Motor neuron (in vitro differentiated cells): ENCODE measurements around the gene FAM83C. TPM values are rescaled to one million over a fixed set of nuclear protein-coding genes. Genes with fewer than 3 reads are reported as not detected.
"Not testable (repeated sequence)": the region's sequence is repeated elsewhere in the genome, so short reads cannot be mapped to it uniquely, and the experiment has no call there.

Experiments
- ATAC-seq, 8 experiments: fragments of 200-7000 bp; cut with Tn5 transposase; replicated peaks in 6 of 8; 2 replicates each; pipeline ENCODE4 v1.8.0; 2021; ENCODE audit warnings: mild to moderate bottlenecking in 8 of 8, moderate library complexity in 8 of 8
- H3K27ac ChIP-seq, 2 donors: fragments of 250-450 bp; sonication (Bioruptor Pico); 2 replicates each; pipeline ENCODE4 v1.9.0; 2021; ENCODE audit warnings: antibody characterized with exemption in 2 of 2, mild to moderate bottlenecking in 2 of 2, moderate library complexity in 1 of 2
- H3K4me1 ChIP-seq, 2 donors: fragments of 250-450 bp; sonication (Bioruptor Pico); replicated peaks in 1 of 2; 2 replicates each; pipeline ENCODE4 v1.6.1; 2021; ENCODE audit warnings: antibody characterized with exemption in 2 of 2, mild to moderate bottlenecking in 2 of 2, moderate library complexity in 1 of 2
- H3K4me3 ChIP-seq, 5 donors: fragments of 250-450 bp; sonication (Bioruptor Pico); 2 replicates each; pipeline ENCODE4 v1.9.0; 2021; ENCODE audit warnings: antibody characterized with exemption in 5 of 5, mild to moderate bottlenecking in 5 of 5, moderate library complexity in 4 of 5
- WGBS, 10 experiments: fragments of 450-650 bp; shearing (Covaris generic); methylation state at CpG; one replicate each; pipeline ENCODE4 v1.0.0; 2022; 5-methylcytosine and 5-hydroxymethylcytosine counted together
- in situ Hi-C, 9 experiments: fragments of 400-800 bp; cut with MboI; loops; one replicate each; pipeline ENCODE4 v1.15.0; 2021; ENCODE audit warnings: low sequenced_read_pairs in 9 of 9, low pct_unique_long_range_greater_than_20kb in 2 of 9; ENCODE audit not compliant: unreplicated experiment in 9 of 9
- total RNA-seq, 8 experiments: library from RNA; unstranded; fragments of 300-600 nt; gene quantifications; 2 replicates each; pipeline versions ENCODE4 v1.2.3 to v1.2.4, GENCODE V29; 2022

Gene FAM83C
- total RNA-seq, 8 experiments from 2014 or later, result 0.15 to 0.43 (median 0.25) TPM; not detected in 3

GRCh38 chr20:35262321-35262720 is 29.9 kb downstream of the FAM83C start:
- peaks cover 17% of the 10 kb centered on the region in 2 donors for H3K4me1 ChIP-seq
- H3K27ac ChIP-seq, H3K4me3 ChIP-seq, ATAC-seq, in situ Hi-C loops: not testable (repeated sequence)
- WGBS, 10 experiments, result 0 to 100% (median 28%) methylated on average over 1 of the region's 10 CpGs; no CpG with 5 or more reads in 6 of the 10 experiments

GRCh38 chr20:35260426-35260825 is 31.8 kb downstream of the FAM83C start:
- Histone ChIP-seq H3K4me3 (no peak overlapping the region), H3K27ac (no peak overlapping the region), H3K4me1 (peaks cover 17% of the 10 kb centered on the region in 2 donors)
- ATAC-seq, result no peak
- 63 to 81% (median 80%) methylated on average over 2 to 6 of the region's 6 CpGs; no CpG with 5 or more reads in 7 of the 10 experiments for WGBS, 10 experiments
- in situ Hi-C loops, result no loop called here

- WGBS, 10 experiments, result 60 to 100% (median 88%) methylated on average over 1 to 6 of the region's 8 CpGs; no CpG with 5 or more reads in 2 of the 10 experiments
- H3K4me1 ChIP-seq, result peaks cover 5% of the 10 kb centered on the region in 2 donors
- H3K4me3 ChIP-seq, result no peak overlapping the region
- no peak for ATAC-seq
- in situ Hi-C loops, result no loop called here
- H3K27ac ChIP-seq, result no peak overlapping the region
These were observed 34.9 kb downstream of the FAM83C start for GRCh38 chr20:35257175-35257909.

GRCh38 chr20:35254448-35254999 is 37.7 kb downstream of the FAM83C start:
- ATAC-seq, result no peak
- no peaks in the 10 kb centered on the region for H3K4me1 ChIP-seq
- H3K27ac ChIP-seq, result no peak overlapping the region
- no peak overlapping the region for H3K4me3 ChIP-seq
- 52 to 100% (median 94%) methylated on average over 1 to 9 of the region's 12 CpGs; no CpG with 5 or more reads in 2 of the 10 experiments for WGBS, 10 experiments
- in situ Hi-C loops, result no loop called here

GRCh38 chr20:35253010-35253409 is 39.2 kb downstream of the FAM83C start:
- no peak overlapping the region for H3K27ac ChIP-seq
- no peak overlapping the region for H3K4me3 ChIP-seq
- in situ Hi-C loops, result no loop called here
- ATAC-seq, result no peak
- no peaks in the 10 kb centered on the region for H3K4me1 ChIP-seq
- 20 to 100% (median 60%) methylated on average over 1 to 2 of the region's 3 CpGs; no CpG with 5 or more reads in 4 of the 10 experiments for WGBS, 10 experiments

GRCh38 chr20:35252598-35252997 is 39.6 kb downstream of the FAM83C start:
- H3K27ac ChIP-seq, ATAC-seq, H3K4me1 ChIP-seq, H3K4me3 ChIP-seq, in situ Hi-C loops: not testable (repeated sequence)
- WGBS, 10 experiments, result no CpG with 5 or more reads among the region's 2 CpGs

- WGBS, 10 experiments, result 57 to 100% (median 71%) methylated on average over 1 to 2 of the region's 2 CpGs; no CpG with 5 or more reads in 4 of the 10 experiments
- in situ Hi-C loops, result no loop called here
- Histone ChIP-seq H3K27ac (no peak overlapping the region), H3K4me1 (no peaks in the 10 kb centered on the region), H3K4me3 (no peak overlapping the region)
- ATAC-seq, result no peak
These were observed 40.2 kb downstream of the FAM83C start for GRCh38 chr20:35252037-35252461.

- Histone ChIP-seq H3K27ac (no peak overlapping the region), H3K4me1 (no peaks in the 10 kb centered on the region), H3K4me3 (no peak overlapping the region)
- 60 to 100% (median 92%) methylated on average over 1 of the region's 2 CpGs; no CpG with 5 or more reads in 6 of the 10 experiments for WGBS, 10 experiments
- ATAC-seq, result no peak
- in situ Hi-C loops, result no loop called here
These were observed 40.6 kb downstream of the FAM83C start for GRCh38 chr20:35251613-35251940.

- no peak for ATAC-seq
These were observed 43.4 kb downstream of the FAM83C start for GRCh38 chr20:35248641-35249475.

GRCh38 chr20:35246723-35247122 is 45.5 kb downstream of the FAM83C start:
- ATAC-seq, result no peak
- Histone ChIP-seq H3K27ac (no peak overlapping the region), H3K4me3 (no peak overlapping the region), H3K4me1 (no peaks in the 10 kb centered on the region)
- in situ Hi-C loops, result no loop called here
- WGBS, 10 experiments, result 76 to 100% (median 85%) methylated on average over 1 to 11 of the region's 12 CpGs

More at GRCh38 chr20:35248641-35249475, 43.4 kb downstream of the FAM83C start:
- Histone ChIP-seq H3K27ac (no peak overlapping the region), H3K4me3 (no peak overlapping the region), H3K4me1 (no peaks in the 10 kb centered on the region)
- 31 to 100% (median 91%) methylated on average over 1 to 4 of the region's 9 CpGs for WGBS, 10 experiments
- in situ Hi-C loops, result no loop called here

- Histone ChIP-seq H3K4me1 (no peaks in the 10 kb centered on the region), H3K27ac (no peak overlapping the region), H3K4me3 (no peak overlapping the region)
- ATAC-seq, result no peak
- in situ Hi-C loops, result no loop called here
- WGBS, 10 experiments, result 14 to 80% (median 54%) methylated on average over 1 to 2 of the region's 2 CpGs; no CpG with 5 or more reads in 5 of the 10 experiments
These were observed 48.2 kb downstream of the FAM83C start for GRCh38 chr20:35243986-35244385.

- in situ Hi-C loops, result no loop called here
- no peak for ATAC-seq
- H3K27ac ChIP-seq, result no peak overlapping the region
- 0 to 100% (median 43%) methylated on average over 1 to 2 of the region's 2 CpGs; no CpG with 5 or more reads in 5 of the 10 experiments for WGBS, 10 experiments
- H3K4me3 ChIP-seq, result no peak overlapping the region
- H3K4me1 ChIP-seq, result no peaks in the 10 kb centered on the region
These were observed 48.9 kb downstream of the FAM83C start for GRCh38 chr20:35243317-35243716.

- Histone ChIP-seq H3K4me1 (no peaks in the 10 kb centered on the region), H3K4me3 (no peak overlapping the region), H3K27ac (no peak overlapping the region)
- ATAC-seq, result peak in 1 of 8 experiments; percentile 76
- in situ Hi-C loops, result no loop called here
- 83 to 100% methylated on average over 1 to 2 of the region's 2 CpGs; no CpG with 5 or more reads in 8 of the 10 experiments for WGBS, 10 experiments
These were observed 51.4 kb downstream of the FAM83C start for GRCh38 chr20:35240811-35241293.
